IPS-18c (cell line): ENCODE results near the gene UNC13C.

Source experiments
- H3K4me3 ChIP-seq: 2 replicates; pipeline ENCODE4 v1.7.0; 2013; ENCODE audit warnings: low read depth, mild to moderate bottlenecking, low read length, moderate library complexity; ENCODE audit not compliant: insufficient read depth
- H3K9me3 ChIP-seq: one replicate; pipeline ENCODE4 v1.6.1; 2013; ENCODE audit warnings: mild to moderate bottlenecking, low read length, moderate library complexity; ENCODE audit not compliant: control insufficient read depth, insufficient read depth

The UNC13C gene

GRCh38 chr15:54206586-54207321 is 228.5 kb downstream of the UNC13C start:
- no peaks in the 10 kb centered on the region for H3K9me3 ChIP-seq

GRCh38 chr15:54208786-54209185 is 230.5 kb downstream of the UNC13C start:
- no peaks in the 10 kb centered on the region for H3K9me3 ChIP-seq
- H3K4me3 ChIP-seq = no peak overlapping the region

More at GRCh38 chr15:54206586-54207321, 228.5 kb downstream of the UNC13C start:
- H3K4me3 ChIP-seq = no peak overlapping the region

- Histone ChIP-seq H3K4me3 (no peak overlapping the region), H3K9me3 (no peaks in the 10 kb centered on the region)
Observed at GRCh38 chr15:54212635-54213034, 234.4 kb downstream of the UNC13C start.

GRCh38 chr15:54226455-54226854 is 248.2 kb downstream of the UNC13C start:
- H3K4me3 ChIP-seq = no peak overlapping the region
- no peaks in the 10 kb centered on the region for H3K9me3 ChIP-seq

- H3K9me3 ChIP-seq = no peaks in the 10 kb centered on the region
- H3K4me3 ChIP-seq = no peak overlapping the region
Observed at GRCh38 chr15:54227569-54227968, 249.3 kb downstream of the UNC13C start.

GRCh38 chr15:54250326-54250725 is 272.1 kb downstream of the UNC13C start:
- H3K4me3 ChIP-seq = no peak overlapping the region
- H3K9me3 ChIP-seq = no peaks in the 10 kb centered on the region

GRCh38 chr15:54256190-54256589 is 277.9 kb downstream of the UNC13C start:
- Histone ChIP-seq H3K9me3 (no peaks in the 10 kb centered on the region), H3K4me3 (no peak overlapping the region)

GRCh38 chr15:54273928-54274327 is 295.7 kb downstream of the UNC13C start:
- H3K9me3 ChIP-seq = no peaks in the 10 kb centered on the region
- no peak overlapping the region for H3K4me3 ChIP-seq

GRCh38 chr15:54277834-54278233 is 299.6 kb downstream of the UNC13C start:
- H3K4me3 ChIP-seq = no peak overlapping the region
- no peaks in the 10 kb centered on the region for H3K9me3 ChIP-seq

- no peaks in the 10 kb centered on the region for H3K9me3 ChIP-seq
- H3K4me3 ChIP-seq = no peak overlapping the region
Observed at GRCh38 chr15:54280726-54281125, 302.5 kb downstream of the UNC13C start.

- Histone ChIP-seq H3K9me3 (no peaks in the 10 kb centered on the region), H3K4me3 (no peak overlapping the region)
Observed at GRCh38 chr15:54282228-54282836, 304.1 kb downstream of the UNC13C start.

- H3K9me3 ChIP-seq = no peaks in the 10 kb centered on the region
- no peak overlapping the region for H3K4me3 ChIP-seq
Observed at GRCh38 chr15:54288049-54288448, 309.8 kb downstream of the UNC13C start.

GRCh38 chr15:54289590-54290136 is 311.4 kb downstream of the UNC13C start:
- H3K4me3 ChIP-seq = no peak overlapping the region
- no peaks in the 10 kb centered on the region for H3K9me3 ChIP-seq

GRCh38 chr15:54298396-54298795 is 320.2 kb downstream of the UNC13C start:
- Histone ChIP-seq H3K9me3 (no peaks in the 10 kb centered on the region), H3K4me3 (no peak overlapping the region)

GRCh38 chr15:54304321-54304720 is 326.1 kb downstream of the UNC13C start:
- Histone ChIP-seq H3K4me3 (no peak overlapping the region), H3K9me3 (no peaks in the 10 kb centered on the region)

GRCh38 chr15:54305138-54305537 is 326.9 kb downstream of the UNC13C start:
- Histone ChIP-seq H3K9me3 (no peaks in the 10 kb centered on the region), H3K4me3 (no peak overlapping the region)

GRCh38 chr15:54307252-54307902 is 329.1 kb downstream of the UNC13C start:
- Histone ChIP-seq H3K4me3 (no peak overlapping the region), H3K9me3 (no peaks in the 10 kb centered on the region)

GRCh38 chr15:54307926-54308325 is 329.7 kb downstream of the UNC13C start:
- Histone ChIP-seq H3K4me3 (no peak overlapping the region), H3K9me3 (no peaks in the 10 kb centered on the region)
